HG03558 (cell line): ENCODE results near the gene FAM168A.
"Not testable (repeated sequence)": the region's sequence is repeated elsewhere in the genome, so short reads cannot be mapped to it uniquely, and the experiment has no call there.

Experiments
- ATAC-seq: cut with Tn5 transposase; IDR thresholded peaks from one replicate; pipeline ENCODE4 v1.9.1; 2021; ENCODE audit warnings: moderate number of reproducible peaks; ENCODE audit not compliant: unreplicated experiment; ENCODE audit errors: extremely low read depth

FAM168A gene

GRCh38 chr11:73445980-73446379, 151.9 kb downstream of the FAM168A start:
- ATAC-seq, result no peak

GRCh38 chr11:73439002-73439843, 158.7 kb downstream of the FAM168A start:
- no peak for ATAC-seq

- ATAC-seq, result not testable (repeated sequence)
These were observed 161.1 kb downstream of the FAM168A start for GRCh38 chr11:73436859-73437258.

DNA sequence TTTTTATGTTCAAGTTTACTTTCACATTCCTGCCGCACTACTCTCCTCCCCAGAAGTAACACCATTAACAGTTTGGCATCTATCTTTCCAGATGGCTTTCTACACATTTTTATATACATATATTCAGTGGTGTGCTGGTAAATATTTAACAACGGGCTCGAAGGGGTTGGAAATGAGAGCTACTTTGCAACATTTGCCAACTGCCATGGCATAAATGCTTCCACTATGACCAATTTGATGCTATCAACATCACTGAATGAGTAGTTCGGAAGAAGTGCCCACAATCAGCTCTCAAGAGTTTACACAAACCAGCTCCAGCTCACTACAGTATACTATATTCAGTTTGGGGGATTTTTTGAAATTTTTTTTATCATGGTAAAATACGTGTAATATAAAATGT, 166.5 kb downstream of the FAM168A start:
- ATAC-seq, result no peak

- ATAC-seq, result no peak
These were observed 167.6 kb downstream of the FAM168A start for GRCh38 chr11:73430326-73430725.

GRCh38 chr11:73429121-73429750, 168.7 kb downstream of the FAM168A start:
- no peak for ATAC-seq

DNA sequence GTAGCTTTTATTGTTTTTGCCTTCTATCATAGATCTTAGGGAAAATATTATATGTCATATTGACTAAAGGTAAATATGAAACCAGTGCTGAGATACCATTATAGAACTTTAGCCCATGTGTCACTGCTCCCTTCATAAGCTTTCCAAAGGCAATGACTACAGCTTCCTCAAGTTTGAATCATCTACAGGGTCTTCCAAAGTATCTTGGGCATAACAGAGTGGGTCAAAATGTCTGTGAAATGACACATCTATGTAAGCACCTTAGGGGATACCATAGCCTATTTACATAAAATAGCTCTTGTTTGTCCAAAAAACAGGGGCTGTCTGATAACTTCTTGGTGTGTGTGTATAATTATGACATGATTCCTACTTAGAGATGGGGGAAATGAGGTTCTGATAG, 169.2 kb downstream of the FAM168A start:
- ATAC-seq, result no peak

- no peak for ATAC-seq
These were observed 169.7 kb downstream of the FAM168A start for GRCh38 chr11:73428227-73428626.

DNA sequence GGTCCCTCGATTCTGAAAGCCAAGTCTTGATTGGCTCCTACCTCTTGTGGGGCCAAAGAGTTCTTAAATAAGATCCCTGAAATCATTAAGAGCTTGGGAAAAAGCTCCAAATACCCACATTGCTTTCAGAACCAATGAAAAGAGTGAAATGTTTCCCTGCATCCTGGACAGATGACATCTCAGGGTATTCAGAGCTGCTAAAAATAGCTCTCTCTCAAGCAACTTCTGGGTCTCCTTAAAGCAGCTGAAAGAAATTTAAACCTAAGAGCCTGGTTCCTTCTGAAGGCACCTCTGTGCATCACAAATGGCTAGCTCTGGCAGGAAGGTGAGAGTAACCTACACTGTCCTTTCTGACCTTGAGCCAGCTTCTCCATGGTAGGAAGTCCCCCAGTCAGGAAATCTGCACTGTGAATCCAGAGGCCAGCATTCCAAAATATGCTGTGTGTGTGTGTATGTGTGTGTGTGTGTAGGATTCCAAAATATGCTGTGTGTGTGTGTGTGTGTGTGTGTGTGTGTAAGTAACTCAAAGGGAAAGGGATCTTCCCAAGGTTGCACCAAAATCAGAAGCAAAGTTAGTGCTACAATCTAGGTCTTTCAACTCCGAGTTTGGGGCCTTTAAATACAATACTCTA, 171.6 kb downstream of the FAM168A start:
- no peak for ATAC-seq

DNA sequence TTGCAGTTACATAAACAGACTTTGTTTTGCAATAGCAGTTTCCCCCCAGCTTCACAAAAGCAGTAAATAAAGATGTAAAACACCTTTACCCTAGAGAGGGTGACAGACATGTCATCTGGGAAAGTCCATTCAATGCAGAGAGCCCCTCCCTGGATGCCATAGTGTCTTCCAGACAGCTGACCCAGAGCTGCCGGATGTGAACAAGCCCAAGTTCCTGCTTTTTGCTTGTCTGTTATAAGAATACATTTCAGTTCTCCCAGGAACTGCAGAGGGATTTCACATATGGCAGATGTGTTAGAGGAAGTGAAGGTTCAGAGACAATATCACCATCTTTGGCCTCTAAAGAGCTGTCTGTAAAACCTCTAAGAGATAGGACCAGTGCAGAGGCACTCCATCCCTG, 172.8 kb downstream of the FAM168A start:
- no peak for ATAC-seq

DNA sequence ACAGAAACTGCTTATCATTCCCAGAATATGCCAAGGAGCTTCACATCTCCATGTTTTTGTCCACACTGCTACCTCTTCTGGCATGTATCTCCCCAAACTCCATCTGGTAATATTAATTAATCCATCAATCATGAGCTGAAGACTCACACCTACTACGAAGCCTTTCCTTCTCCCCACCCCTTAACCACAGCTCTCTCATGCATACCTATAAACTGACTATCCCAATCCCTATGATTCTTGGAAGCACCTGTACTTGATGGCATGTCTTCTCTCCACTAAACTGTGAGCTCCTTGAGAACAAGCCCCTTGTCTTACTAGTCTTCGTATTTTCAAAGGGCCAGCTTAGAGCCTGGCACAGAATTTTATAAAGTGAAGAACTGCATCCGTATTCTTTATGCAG, 174.4 kb downstream of the FAM168A start:
- ATAC-seq, result no peak

DNA sequence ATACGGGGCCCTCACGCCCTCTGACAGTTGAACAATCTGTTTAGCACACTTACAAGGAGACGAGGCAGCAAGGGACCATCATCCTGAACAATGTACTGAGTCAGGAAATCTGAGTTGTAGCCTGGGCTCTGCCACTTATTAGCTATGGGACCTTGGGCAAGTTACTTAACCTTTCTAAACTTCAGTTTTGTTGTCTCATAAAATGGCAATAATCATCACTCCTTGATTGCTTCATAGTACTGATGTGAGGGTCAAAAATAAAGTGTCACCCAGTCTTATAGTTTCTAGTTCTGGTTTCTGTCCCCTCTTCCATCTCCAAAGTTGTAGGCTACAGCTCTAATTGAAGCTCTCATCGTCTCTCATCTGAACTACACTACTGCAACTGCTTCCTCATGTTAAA, 175.0 kb downstream of the FAM168A start:
- ATAC-seq, result no peak

GRCh38 chr11:73420136-73420535, 177.8 kb downstream of the FAM168A start:
- no peak for ATAC-seq

GRCh38 chr11:73416786-73417185, 181.1 kb downstream of the FAM168A start:
- ATAC-seq, result no peak

DNA sequence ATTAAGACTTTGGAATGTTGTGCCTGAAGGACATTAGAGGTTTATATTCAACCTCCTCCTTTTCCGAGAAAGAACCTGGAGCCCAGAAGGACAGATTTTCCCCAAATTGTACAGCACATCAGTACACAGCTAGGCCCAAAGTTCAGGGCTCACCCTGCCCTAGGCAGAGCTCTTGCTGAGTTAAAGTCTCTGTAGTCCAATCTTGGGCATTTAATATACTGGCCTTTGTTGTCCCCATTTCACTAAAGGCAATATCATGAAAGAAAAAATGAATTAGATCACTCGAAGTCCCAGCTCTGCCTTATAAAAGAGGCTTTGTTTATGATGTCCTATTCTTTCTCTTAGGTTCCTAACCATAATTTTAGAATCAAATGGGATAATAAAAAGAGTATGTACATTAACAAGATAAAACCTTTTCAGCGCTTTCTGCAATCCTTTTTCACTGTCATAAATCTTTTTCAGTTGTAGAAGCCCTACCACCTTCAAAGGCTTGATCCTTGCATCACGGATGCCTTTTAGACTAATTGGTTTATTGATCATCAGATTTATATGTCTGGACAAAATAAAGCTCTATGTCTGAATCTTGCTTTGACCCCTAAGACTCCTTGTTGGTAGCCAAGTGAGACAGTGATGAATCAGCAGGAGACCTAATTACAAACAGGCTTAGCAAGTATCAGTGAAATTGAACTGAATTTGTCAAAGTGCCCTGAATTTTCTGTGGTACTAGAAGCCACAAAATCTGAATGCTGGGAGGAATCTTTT, 181.9 kb downstream of the FAM168A start:
- ATAC-seq, result no peak

DNA sequence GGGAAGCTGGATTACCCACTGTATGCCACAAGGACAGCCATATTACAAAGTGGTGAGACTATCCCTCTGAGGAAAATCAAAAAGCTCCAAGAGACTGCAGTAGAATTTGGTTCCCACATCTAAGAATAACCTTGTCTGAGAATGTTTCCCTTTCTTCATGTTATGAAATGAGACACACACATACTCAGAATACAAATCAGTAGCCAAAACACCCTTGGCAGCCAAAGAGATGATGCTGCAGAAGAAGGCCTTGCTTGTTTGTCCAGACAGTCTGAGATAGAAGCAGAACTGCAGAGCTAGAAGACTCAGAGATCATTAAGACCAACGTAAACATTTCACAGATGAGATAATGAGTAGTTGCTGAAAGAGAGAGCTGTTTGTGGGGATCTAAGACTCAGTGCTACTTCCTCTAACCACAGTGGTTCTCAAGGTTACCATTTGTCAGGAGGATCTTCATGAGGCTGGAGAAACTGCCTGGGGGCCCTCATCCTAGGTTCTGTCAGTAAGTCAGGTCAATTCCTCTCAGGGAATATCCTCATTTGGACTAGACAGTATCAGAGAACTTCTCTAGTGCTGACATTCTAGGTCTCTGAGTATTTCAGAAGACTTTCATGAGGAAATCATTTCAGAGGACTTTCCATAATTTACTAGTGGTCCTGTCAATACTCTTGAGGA, 182.8 kb downstream of the FAM168A start:
- no peak for ATAC-seq

- no peak for ATAC-seq
These were observed 184.7 kb downstream of the FAM168A start for GRCh38 chr11:73413256-73413655.

DNA sequence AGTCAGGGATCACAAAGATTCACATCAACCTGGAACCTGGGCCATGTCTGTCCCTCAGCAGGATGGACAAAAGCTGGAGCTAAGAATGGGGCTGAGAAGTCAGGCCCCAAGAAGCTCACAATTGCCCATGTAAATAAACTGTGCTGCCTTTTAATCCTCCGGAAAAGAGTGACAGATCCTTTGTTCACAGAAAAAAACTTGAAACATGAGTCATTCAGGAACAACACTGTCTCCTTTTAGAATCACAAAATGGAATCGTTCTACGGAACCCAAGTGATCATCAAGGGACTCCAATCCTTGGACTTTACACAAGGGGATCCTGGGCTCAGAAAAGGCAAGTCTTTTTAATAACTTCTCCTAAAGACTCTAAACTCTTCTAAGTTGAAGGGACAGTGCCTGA, 185.6 kb downstream of the FAM168A start:
- no peak for ATAC-seq

- ATAC-seq, result no peak
These were observed 186.9 kb downstream of the FAM168A start for GRCh38 chr11:73411031-73411430.

DNA sequence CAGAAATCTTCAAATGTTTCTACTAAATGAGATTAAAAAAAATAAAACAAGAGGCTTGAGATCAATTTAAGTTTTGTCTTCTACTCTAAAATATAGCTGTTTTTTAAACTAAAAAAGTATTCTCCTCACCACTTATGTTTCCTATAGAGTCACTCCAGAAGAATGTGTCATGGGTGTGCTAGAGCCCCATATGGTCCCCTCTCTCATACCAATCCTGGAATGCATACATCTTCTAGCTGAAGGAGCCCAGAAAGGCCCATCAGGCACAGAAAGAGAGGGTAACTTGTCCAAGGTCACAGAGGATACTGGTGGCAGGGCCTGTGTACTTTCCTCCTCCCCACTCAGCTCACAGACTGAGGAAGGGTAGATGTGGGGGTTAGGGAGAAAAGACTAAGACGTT, 187.3 kb downstream of the FAM168A start:
- ATAC-seq, result no peak
